Peyer's patch (tissue), 4 donors: ENCODE results near the gene BCL2L14. TPM values are rescaled to one million over a fixed set of nuclear protein-coding genes. Genes with fewer than 3 reads are reported as not detected.

ENCODE experiments used
- DNase-seq, 3 donors: peaks; one replicate each; pipeline ENCODE4 v3.0.0-alpha.2; 2017 to 2019
- H3K27ac ChIP-seq, 4 donors: fragments of 200-600 bp; sonication (generic); one replicate each; pipeline ENCODE4 v1.5.1; 2016 to 2019
- H3K27me3 ChIP-seq, 2 donors: fragments of 200-600 bp; sonication (generic); one replicate each; pipeline ENCODE4 v1.5.1; 2019
- H3K36me3 ChIP-seq, 3 donors: fragments of 200-600 bp; sonication (generic); one replicate each; pipeline ENCODE4 v1.5.1; 2016 to 2019
- H3K4me1 ChIP-seq, 4 donors: fragments of 200-600 bp; sonication (generic); one replicate each; pipeline ENCODE4 v1.5.1; 2016 to 2019
- H3K4me3 ChIP-seq, 4 donors: fragments of 200-600 bp; sonication (generic); 1 replicate in 3 of 4; 2 replicates in 1 of 4; pipeline ENCODE4 v1.5.1; 2016 to 2019; ENCODE audit warnings: mild to moderate bottlenecking in 1 of 4
- H3K9me3 ChIP-seq, 4 donors: fragments of 200-600 bp; sonication (generic); one replicate each; pipeline ENCODE4 v1.5.1; 2016 to 2019; ENCODE audit warnings: mild to moderate bottlenecking in 1 of 4
- CTCF ChIP-seq, 6 experiments: fragments of 450-650 bp in 4 of 6; fragments of 200-600 bp in 2 of 6; sonication (generic) in 1 of 6; IDR thresholded peaks; one replicate each; pipeline ENCODE4 v1.5.1; 2017 to 2019; ENCODE audit warnings: antibody characterized with exemption in 6 of 6, mild to moderate bottlenecking in 3 of 6, moderate library complexity in 1 of 6
- POLR2A ChIP-seq, 2 donors: fragments of 450-650 bp; IDR thresholded peaks; one replicate each; pipeline ENCODE4 v1.5.1; 2017; ENCODE audit warnings: antibody characterized with exemption in 2 of 2, mild to moderate bottlenecking in 2 of 2, moderate library complexity in 2 of 2
- total RNA-seq, 4 donors: library from RNA; depleted of rRNA; stranded (reverse); fragments of >200 nt; gene quantifications; one replicate each; pipeline ENCODE4 v1.1.0, GENCODE V29; 2016

BCL2L14 gene
- total RNA-seq, 4 donors from 2014 or later: 69.3 to 101 (median 87.7) TPM

DNA sequence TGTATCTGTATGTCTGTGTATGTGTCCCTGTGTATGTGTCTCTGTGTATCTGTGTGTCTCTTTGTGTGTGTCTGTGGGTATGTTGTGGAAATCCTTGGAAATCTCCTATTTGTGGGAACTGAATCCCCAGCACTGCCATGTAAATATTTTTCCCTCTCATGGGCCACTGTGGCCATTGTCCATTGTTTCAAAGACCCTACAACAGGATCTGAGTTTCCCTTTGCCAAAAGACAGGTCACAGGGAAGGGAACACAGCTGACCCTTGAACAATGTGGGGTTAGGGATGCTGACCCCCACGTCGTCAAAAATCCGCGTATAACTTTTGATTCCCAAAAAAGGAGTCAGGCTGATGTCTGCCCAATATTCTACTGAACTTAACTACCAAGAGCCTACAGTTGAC lies 22.5 kb upstream of the BCL2L14 start:
- TF ChIP-seq CTCF (IDR thresholded peaks at IDR 0.05) (no peak), POLR2A (IDR thresholded peaks at IDR 0.05) (no peak)
- H3K9me3 ChIP-seq: no peaks in the 10 kb centered on the region
- DNase-seq: no peak
- no peaks in the 10 kb centered on the region for H3K27me3 ChIP-seq
- H3K27ac ChIP-seq: no peak overlapping the region
- H3K4me1 ChIP-seq: no peaks in the 10 kb centered on the region
- no peak overlapping the region for H3K4me3 ChIP-seq
- H3K36me3 ChIP-seq: no peaks in the 10 kb centered on the region

GRCh38 chr12:12048714-12049113 lies 22.0 kb upstream of the BCL2L14 start:
- Histone ChIP-seq H3K27ac (no peak overlapping the region), H3K9me3 (no peaks in the 10 kb centered on the region), H3K36me3 (no peaks in the 10 kb centered on the region), H3K4me3 (no peak overlapping the region), H3K27me3 (no peaks in the 10 kb centered on the region), H3K4me1 (no peaks in the 10 kb centered on the region)
- DNase-seq: no peak
- TF ChIP-seq POLR2A (IDR thresholded peaks at IDR 0.05) (no peak), CTCF (IDR thresholded peaks at IDR 0.05) (no peak)

- no peaks in the 10 kb centered on the region for H3K9me3 ChIP-seq
- no peaks in the 10 kb centered on the region for H3K4me1 ChIP-seq
- no peak overlapping the region for H3K27ac ChIP-seq
- TF ChIP-seq CTCF (IDR thresholded peaks at IDR 0.05): no peak
- TF ChIP-seq POLR2A (IDR thresholded peaks at IDR 0.05): no peak
- no peak overlapping the region for H3K4me3 ChIP-seq
- DNase-seq: no peak
- H3K27me3 ChIP-seq: no peaks in the 10 kb centered on the region
- no peaks in the 10 kb centered on the region for H3K36me3 ChIP-seq
Measured at GRCh38 chr12:12051668-12052067, 19.1 kb upstream of the BCL2L14 start.

DNA sequence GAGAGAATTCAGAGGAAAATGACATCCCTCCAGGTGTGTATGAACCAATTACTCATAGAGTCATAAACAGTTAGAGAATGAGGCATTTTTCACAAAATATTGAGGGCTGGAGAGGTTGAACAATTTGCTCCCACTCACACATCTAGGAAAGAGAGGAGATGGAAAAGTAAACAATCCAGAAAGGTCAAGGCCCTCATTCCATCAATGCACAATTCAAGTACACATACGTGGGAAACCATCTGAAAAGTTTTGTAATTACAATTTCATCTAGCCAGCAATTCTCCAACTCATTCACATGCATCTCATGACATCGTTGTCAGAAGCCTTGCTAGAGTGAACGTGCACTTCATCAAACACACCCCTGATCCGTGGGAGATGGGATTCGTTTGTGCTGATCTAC lies 15.7 kb upstream of the BCL2L14 start:
- Histone ChIP-seq H3K4me3 (no peak overlapping the region), H3K4me1 (no peaks in the 10 kb centered on the region), H3K9me3 (no peaks in the 10 kb centered on the region), H3K36me3 (no peaks in the 10 kb centered on the region), H3K27me3 (no peaks in the 10 kb centered on the region), H3K27ac (no peak overlapping the region)
- no peak for DNase-seq
- TF ChIP-seq CTCF (IDR thresholded peaks at IDR 0.05) (no peak), POLR2A (IDR thresholded peaks at IDR 0.05) (no peak)

GRCh38 chr12:12056951-12057350 lies 13.8 kb upstream of the BCL2L14 start:
- no peak for DNase-seq
- Histone ChIP-seq H3K36me3 (no peaks in the 10 kb centered on the region), H3K27me3 (no peaks in the 10 kb centered on the region), H3K27ac (no peak overlapping the region), H3K9me3 (no peaks in the 10 kb centered on the region), H3K4me3 (no peak overlapping the region), H3K4me1 (no peaks in the 10 kb centered on the region)
- TF ChIP-seq POLR2A (IDR thresholded peaks at IDR 0.05) (no peak), CTCF (IDR thresholded peaks at IDR 0.05) (no peak)

DNA sequence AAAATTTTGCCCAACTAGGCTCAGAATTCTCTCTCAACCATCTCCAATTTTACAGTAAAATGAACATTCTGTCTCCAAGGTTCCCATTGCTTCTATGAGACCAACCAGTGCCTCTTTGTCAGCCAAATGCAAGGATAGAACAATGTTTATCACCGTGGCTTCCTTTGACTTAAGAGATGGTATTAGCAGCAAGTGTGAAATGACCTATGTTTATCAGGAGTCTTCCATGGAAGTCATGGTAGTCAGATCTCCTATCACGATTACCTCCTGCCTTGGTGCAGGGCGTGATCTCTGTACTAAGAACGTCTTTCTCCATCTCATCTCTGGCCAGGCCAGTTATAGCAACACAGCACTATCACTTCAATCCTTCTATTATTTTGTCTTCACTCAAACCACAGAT lies 6.1 kb upstream of the BCL2L14 start:
- Histone ChIP-seq H3K27ac (no peak overlapping the region), H3K4me1 (no peaks in the 10 kb centered on the region), H3K36me3 (no peaks in the 10 kb centered on the region), H3K4me3 (no peak overlapping the region), H3K27me3 (no peaks in the 10 kb centered on the region), H3K9me3 (no peaks in the 10 kb centered on the region)
- no peak for TF ChIP-seq CTCF (IDR thresholded peaks at IDR 0.05)
- no peak for TF ChIP-seq POLR2A (IDR thresholded peaks at IDR 0.05)
- DNase-seq: no peak
